Astrocyte of the hippocampus (primary cell): ENCODE measurements around the gene LCN9.
"Not testable (repeated sequence)": the region's sequence is repeated elsewhere in the genome, so short reads cannot be mapped to it uniquely, and the experiment has no call there.

ENCODE experiments used
- DNase-seq: peaks from one replicate; pipeline ENCODE4 v3.0.0; 2011; ENCODE audit warnings: low read depth, low spot score

LCN9 gene

DNA sequence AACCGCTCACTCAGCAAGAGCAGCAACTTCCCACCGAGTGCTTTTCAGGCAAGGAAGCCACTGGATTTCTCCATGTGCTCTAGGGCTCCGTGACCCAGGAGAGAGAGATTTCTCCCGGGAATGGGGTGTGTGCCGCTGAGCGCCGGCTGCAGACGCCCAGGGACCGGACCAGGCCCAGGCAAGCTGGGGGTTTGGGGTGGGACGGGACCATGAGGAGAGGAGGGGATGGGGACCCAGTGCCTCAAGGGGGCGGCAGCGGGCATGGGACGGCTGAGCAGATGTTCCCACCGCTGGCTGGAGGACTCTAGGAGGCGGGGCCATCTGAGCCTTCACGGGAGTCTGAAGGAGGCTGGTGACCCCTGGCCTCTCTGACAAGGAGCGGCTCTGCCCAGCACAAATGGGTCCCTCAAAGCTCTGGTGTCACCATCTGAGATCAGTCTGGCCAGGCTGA lies 8.5 kb downstream of the LCN9 start:
- DNase-seq: no peak

DNA sequence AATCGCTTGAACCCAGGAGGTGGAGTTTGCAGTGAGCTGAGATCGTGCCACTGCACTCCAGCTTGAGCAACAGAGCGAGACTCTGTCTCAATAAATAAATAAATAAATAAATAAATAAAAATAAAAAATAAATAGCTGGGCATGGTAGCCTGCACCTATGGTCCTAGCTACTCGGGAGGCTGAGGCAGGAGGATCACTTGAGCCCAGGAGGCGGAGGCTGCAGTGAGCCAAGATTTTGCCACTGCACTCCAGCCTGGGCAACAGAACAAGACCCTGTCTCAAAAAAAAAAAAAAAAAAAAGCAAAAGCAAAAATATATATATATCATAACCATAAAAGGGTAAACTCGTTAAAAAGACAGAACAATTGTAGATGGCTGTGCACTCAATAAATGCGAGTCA lies 9.7 kb downstream of the LCN9 start:
- DNase-seq: not testable (repeated sequence)

DNA sequence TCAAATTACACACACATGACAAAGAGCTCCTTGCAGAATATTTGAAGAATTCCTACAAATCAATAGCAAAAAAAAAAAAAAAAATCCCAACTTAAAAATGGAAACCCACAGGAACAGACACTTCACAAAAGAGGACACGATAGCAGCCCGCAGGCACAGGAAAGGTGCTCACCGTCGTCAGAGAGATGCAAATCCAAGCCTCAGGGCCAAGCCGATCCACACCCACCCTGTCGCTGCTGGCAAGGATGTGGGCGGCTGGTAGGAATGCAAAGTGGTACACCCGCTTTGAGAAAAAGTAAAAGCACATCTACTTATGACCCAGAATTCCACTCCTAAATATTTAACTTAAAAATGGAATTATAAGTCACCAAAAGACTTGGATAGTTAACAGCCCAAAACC lies 10.8 kb downstream of the LCN9 start:
- DNase-seq: no peak

DNA sequence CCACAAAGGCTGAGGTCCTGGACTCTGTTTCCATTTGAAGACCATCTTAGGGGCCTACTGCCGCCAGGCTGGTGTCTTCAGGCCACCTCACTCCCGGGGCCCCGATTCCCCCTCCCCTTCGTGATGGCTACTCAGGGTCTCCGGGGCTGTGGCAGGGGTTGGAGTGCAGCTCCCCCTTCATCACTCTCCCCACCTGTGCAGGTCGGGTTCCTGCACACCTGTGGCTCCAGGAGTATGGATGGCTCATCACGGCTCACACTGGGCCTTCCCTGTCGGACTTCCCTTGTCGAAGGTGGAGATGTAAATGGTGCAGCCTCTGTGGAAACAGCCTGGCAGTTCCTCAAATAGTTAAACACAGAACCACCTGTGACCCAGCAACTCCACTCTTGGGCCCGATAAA lies 11.9 kb downstream of the LCN9 start:
- no peak for DNase-seq

DNA sequence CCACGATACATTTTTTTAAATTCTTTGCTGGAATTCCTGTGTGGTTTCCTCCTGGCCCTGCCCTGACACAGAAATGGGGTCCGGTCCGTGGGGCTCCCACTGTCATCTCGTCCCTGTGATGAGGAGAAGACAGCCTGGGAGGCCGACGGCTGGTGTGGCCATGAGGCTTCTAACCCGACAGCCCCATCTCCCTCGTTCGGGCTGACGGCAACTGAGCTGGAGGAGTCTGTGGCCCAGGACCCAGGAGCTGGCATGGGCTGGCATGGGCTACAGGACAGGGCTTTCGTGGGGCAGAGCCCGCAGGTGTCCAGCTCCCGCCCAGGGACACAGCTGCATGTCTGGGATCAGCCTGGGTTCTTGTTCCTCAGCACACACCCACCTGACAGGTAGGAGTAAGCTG lies 13.8 kb downstream of the LCN9 start:
- DNase-seq: no peak

DNA sequence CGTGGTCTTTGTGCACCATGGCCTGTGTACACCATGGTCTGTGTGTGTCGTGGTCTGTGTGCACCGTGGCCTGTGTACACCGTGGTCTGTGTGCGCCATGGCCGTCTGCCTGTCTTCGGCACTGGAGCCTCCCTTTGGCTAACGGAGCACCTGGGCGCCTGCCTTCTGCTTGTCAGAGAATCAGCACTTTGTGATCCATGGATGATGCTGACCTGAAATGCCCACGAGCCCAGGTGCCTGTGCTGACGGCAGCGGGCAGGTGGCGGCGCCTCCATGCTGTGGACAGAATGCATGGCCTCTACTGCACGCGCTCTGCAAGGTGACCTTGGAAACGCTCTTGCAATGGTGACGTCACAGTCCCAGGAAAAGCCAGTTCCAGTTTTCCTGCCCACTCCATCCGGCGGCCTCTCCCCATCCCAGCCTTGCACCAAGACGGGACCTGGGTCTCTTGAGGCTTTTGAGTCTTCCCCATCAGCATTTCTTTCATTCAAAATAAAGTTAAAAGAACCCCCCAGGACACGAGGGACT lies 14.6 kb downstream of the LCN9 start:
- no peak for DNase-seq

DNA sequence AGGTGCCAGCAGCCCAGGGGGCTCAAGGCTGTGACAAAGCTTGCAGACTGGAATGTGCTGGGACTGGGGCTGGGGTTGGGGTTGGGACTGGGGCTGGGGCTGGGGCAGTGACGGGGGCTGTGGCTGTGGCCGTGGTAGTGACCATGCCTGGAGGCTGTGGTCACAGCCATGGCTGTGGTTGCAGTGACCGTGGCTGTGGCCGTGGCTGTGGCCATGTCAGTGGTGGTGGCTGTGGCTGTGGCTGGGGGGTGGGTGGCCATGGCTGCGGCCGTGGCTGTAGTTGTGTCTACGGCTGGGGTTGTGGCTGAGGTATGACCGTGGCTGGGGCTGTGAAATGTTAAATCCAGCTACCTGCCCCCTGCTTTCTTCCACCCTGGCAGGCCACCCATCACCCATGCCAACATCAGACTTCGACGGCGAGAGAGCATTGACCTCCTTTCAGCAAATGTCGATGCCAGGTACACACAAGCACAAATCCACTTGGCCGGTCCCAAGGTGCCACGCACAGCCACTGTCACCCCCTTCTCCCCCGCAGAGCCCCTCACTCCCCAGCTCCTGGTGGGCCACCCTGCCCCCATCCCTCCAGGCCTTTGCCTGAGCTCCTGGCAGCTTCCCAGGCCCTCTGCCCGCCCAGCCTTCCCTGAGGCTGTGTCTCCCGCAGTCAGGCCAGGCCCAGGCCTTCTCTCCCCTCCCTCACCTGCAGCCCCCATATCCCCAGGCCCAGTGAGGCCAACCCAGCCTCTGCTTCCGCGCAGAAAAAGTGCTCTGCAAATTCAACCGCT lies 15.3 kb downstream of the LCN9 start:
- no peak for DNase-seq

GRCh38 chr9:135680056-135680455 lies 16.9 kb downstream of the LCN9 start:
- DNase-seq: no peak

- no peak for DNase-seq
Measured at GRCh38 chr9:135681161-135681560, 18.1 kb downstream of the LCN9 start.

DNA sequence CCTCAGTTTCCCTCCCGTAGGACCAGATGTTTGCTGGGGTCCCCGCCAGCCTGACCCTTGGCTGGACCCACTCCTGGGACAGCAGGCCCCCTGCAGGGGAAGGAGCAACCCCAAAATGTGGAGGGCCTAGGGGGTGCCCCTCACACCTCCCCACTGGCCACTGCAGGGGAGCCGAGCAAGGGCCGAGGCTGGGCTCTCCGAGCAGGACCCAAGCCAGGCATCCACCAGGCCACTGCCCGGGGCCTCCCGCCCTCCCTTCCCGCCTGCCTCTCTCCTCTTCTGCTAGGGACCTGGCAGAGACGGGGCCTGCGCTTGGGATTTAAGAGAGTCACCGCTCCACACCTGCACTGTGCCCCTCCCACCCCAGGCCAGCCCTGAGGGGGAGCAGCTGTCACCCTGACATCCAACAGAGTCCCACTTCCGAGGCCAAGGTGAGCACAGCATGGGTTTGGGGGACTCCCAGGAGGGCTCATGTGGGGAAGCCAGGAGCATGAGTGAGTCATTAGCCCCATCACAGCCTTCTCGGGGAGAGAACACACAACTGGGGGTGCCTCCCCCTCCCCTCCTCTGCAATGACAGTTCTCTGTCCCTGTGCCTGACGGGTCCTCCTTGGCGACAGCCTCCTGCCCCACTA lies 20.4 kb downstream of the LCN9 start:
- DNase-seq: no peak

DNA sequence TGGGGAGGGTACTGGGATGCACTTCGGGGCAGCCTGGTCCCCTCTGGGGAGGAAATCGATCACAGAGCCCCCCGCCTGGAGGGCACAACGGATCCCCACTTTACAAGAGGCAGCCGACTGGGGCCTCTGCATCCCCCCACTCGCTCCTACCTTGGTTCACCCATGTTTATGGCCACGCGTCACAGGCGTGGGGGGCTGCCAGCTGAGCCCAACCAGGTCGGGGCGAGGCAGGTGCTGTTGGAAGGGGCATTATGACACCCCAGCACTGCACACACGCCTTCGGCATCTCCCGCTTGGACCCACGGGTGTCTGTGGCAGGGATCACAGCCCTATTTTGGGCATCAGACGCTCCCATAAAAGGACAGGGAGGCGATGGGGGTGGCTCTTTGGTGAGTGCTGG lies 21.6 kb downstream of the LCN9 start:
- DNase-seq: no peak

DNA sequence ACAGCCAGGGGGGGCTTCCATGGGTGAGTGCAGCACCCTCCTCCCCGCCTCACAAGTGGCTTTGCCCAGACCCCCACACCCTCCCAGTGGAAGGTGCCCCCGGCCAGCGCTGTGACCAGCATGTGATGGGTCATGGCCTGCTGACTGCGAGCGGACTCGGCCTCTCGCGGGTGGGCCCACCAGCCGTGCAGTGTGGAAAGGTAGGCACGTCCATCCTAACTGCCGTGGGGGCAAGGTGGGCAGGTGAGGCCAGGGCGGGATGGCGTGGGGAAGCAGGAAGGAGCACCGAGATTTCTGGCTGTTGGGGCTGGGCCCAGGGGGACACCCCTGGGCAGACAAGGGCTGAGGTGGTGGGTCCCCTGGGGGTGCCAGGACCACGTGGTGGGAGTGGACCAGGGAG lies 24.1 kb downstream of the LCN9 start:
- no peak for DNase-seq

DNA sequence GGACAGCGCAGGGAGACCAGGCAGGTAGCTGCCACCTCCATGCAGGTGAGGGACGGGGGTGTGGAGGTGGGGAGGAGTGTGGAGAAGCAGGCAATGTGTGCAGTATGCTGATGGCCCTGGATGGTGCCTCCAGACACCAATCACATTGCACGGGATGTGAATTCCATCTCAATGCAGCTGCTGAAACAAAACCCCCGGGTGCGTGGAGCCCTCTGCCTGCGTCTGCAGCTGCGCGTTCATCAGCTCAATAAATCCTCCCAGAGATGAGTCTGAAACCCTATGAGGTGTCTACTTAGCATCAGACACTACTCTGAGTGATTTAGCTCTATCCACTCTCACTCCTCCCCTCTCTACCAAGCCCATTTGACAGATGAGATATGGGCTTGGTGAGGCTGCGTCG lies 25.9 kb downstream of the LCN9 start:
- DNase-seq: no peak

GRCh38 chr9:135690836-135691570 lies 27.9 kb downstream of the LCN9 start:
- no peak for DNase-seq

DNA sequence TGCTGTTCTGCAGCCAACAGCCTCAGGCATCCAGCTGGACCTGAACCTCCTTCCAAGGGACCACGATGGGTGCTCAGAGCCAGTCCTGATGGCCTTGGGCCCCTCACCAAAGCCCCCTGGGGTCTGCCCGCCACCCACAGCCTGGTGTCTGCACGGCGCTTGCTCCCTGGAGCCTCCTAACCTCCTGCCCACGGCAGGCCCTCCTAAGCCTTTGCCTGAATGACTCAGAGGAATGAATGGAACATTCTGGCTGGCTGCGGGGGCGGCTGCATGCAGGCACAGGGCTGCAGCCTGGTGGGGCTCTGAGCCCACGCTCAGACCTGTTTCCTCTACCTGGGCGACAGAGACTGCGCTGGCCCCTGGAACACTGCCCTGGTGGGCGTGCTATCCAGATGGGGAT lies 29.3 kb downstream of the LCN9 start:
- DNase-seq: peak; percentile 26

GRCh38 chr9:135693265-135693664 lies 30.2 kb downstream of the LCN9 start:
- no peak for DNase-seq

- no peak for DNase-seq
Measured at GRCh38 chr9:135693771-135694170, 30.7 kb downstream of the LCN9 start.

GRCh38 chr9:135694414-135694813 lies 31.3 kb downstream of the LCN9 start:
- DNase-seq: no peak

DNA sequence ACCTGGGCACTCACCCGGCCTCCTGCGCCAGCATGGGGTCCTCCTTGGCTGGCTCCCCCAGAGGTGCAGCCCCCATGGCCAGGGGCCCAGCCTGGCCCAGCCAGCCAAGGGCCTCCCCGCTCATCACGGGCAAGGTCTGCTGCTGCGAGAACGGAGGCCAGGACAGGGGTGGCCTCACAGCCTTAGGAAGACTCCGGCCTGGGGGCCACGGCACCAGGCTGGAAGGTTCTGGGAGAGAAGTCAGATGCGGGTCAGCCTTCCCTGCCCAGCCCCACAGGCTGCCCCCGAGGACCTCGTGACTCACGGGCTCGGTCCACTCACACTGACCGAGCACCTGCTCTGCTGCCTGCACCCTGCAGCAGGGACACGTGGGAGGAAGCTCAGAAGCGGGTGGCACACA lies 31.9 kb downstream of the LCN9 start:
- no peak for DNase-seq

DNA sequence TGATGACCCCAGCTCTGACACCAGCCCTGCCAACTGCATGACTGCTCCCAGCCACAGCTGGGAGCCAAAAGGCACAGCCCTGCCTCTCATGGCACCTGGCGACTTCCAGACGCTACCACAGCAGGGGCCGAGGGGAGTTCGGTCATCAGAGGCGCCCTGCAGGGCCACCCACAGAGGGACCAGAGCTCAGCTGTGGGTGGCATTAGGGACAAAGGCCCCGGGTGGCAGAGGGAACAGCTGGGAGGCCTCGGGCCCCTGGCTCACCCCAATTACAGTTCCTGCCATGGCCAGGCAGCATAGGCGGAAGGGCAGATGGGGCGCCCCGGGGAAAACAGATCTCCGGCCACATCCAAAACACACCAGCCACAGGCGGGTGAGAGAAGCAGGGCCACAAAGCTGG lies 32.5 kb downstream of the LCN9 start:
- no peak for DNase-seq

- DNase-seq: no peak
Measured at GRCh38 chr9:135696446-135696845, 33.3 kb downstream of the LCN9 start.

GRCh38 chr9:135697226-135697625 lies 34.1 kb downstream of the LCN9 start:
- DNase-seq: no peak

- DNase-seq: no peak
Measured at GRCh38 chr9:135698236-135698635, 35.1 kb downstream of the LCN9 start.
